IMR-90 (cell line): ENCODE results near the gene CNDP1.

Source experiments
- CEBPB ChIP-seq: IDR thresholded peaks from 2 replicates; pipeline ENCODE4 v1.6.1; 2012; ENCODE audit warnings: low read depth, low read length, improper control_type of control experiment
- FOS ChIP-seq: fragments of 150-350 bp; IDR thresholded peaks from 2 replicates; pipeline ENCODE4 v1.6.1; 2016; ENCODE audit warnings: low read depth, low read length
- MAFK ChIP-seq: IDR thresholded peaks from 2 replicates; pipeline ENCODE4 v1.6.1; 2012; ENCODE audit warnings: low read depth, low read length, improper control_type of control experiment
- POLR2A ChIP-seq: IDR thresholded peaks from 2 replicates; pipeline ENCODE4 v1.6.1; 2012; ENCODE audit warnings: mild to moderate bottlenecking, low read depth, low read length
- RAD21 ChIP-seq: IDR thresholded peaks from 2 replicates; pipeline ENCODE4 v1.6.1; 2012; ENCODE audit warnings: low read length, improper control_type of control experiment
- SMC3 ChIP-seq: fragments of 150-350 bp; IDR thresholded peaks from 2 replicates; pipeline ENCODE4 v1.6.1; 2016; ENCODE audit warnings: low read depth, mild to moderate bottlenecking, antibody characterized with exemption, low read length, moderate library complexity
- TF ChIP-seq, protein P1 (sequence below): conservative IDR thresholded peaks from 2 replicates; pipeline ENCODE4 v1.5.1; 2012; ENCODE audit warnings: mild to moderate bottlenecking, low read depth, low read length, improper control_type of control experiment
- TF ChIP-seq, protein P2 (sequence below): fragments of 150-350 bp; IDR thresholded peaks from 2 replicates; pipeline ENCODE4 v1.6.1; 2016; ENCODE audit warnings: low read depth, mild to moderate bottlenecking, low read length, moderate library complexity, borderline replicate concordance

DNA sequence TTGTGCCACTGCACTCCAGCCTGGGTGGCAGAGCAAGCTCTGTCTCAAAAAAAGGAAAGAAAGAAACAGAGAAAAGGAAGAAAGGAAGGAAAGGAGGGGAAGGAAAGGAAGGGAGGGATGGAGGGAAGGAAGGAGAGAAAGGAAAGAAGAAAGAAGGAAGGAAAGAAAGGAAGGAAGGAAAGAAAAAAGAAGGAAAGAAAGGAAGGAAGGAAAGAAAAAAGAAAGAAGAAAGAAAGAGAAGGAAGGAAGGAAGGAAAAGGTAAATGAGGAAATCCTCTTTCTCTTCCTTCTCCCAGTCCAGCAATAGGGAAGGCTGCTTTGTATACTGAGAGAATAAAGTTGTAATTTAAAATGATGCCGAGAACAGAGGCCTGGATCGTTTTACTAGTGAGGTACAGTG lies 40.6 kb downstream of the CNDP1 start:
- TF ChIP-seq, protein P1, sequence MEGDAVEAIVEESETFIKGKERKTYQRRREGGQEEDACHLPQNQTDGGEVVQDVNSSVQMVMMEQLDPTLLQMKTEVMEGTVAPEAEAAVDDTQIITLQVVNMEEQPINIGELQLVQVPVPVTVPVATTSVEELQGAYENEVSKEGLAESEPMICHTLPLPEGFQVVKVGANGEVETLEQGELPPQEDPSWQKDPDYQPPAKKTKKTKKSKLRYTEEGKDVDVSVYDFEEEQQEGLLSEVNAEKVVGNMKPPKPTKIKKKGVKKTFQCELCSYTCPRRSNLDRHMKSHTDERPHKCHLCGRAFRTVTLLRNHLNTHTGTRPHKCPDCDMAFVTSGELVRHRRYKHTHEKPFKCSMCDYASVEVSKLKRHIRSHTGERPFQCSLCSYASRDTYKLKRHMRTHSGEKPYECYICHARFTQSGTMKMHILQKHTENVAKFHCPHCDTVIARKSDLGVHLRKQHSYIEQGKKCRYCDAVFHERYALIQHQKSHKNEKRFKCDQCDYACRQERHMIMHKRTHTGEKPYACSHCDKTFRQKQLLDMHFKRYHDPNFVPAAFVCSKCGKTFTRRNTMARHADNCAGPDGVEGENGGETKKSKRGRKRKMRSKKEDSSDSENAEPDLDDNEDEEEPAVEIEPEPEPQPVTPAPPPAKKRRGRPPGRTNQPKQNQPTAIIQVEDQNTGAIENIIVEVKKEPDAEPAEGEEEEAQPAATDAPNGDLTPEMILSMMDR = no peak
- TF ChIP-seq, protein P2, sequence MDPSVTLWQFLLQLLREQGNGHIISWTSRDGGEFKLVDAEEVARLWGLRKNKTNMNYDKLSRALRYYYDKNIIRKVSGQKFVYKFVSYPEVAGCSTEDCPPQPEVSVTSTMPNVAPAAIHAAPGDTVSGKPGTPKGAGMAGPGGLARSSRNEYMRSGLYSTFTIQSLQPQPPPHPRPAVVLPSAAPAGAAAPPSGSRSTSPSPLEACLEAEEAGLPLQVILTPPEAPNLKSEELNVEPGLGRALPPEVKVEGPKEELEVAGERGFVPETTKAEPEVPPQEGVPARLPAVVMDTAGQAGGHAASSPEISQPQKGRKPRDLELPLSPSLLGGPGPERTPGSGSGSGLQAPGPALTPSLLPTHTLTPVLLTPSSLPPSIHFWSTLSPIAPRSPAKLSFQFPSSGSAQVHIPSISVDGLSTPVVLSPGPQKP = no peak
- TF ChIP-seq RAD21 (no peak), POLR2A (no peak), FOS (no peak), CEBPB (no peak), MAFK (no peak), SMC3 (no peak)
